Activated CD8-positive, alpha-beta T cell treated with anti-CD3 and anti-CD28 coated beads for 36 hours (primary cell): ENCODE results near the gene OTULINL. TPM values are rescaled to one million over a fixed set of nuclear protein-coding genes. Genes with fewer than 3 reads are reported as not detected.

Experiments used
- ATAC-seq: fragments of 200-7000 bp; cut with Tn5 transposase; one replicate; pipeline ENCODE4 v1.10.0; 2021; ENCODE audit warnings: mild to moderate bottlenecking, moderate library complexity
- CTCF ChIA-PET: fragments of 350-600 bp; sonication (Branson Sonifier 250); formaldehyde crosslinking; loops from one replicate; lab custom pipeline; 2021; ENCODE audit warnings: antibody characterized with exemption; lab: Charles Lee
- POLR2A ChIA-PET: fragments of 350-600 bp; sonication (Branson Sonifier 250); formaldehyde crosslinking; loops from one replicate; lab custom pipeline; 2021; ENCODE audit warnings: antibody characterized with exemption; lab: Charles Lee
- DNase-seq: peaks from one replicate; pipeline ENCODE4 v3.0.0-alpha.2; 2020
- H3K27ac Mint-ChIP-seq: one replicate; pipeline ENCODE4 v1.8.0; 2021; ENCODE audit warnings: mild to moderate bottlenecking, mixed read lengths
- H3K27me3 Mint-ChIP-seq: one replicate; pipeline ENCODE4 v1.8.0; 2021; ENCODE audit warnings: mixed read lengths
- H3K36me3 Mint-ChIP-seq: one replicate; pipeline ENCODE4 v1.8.0; 2021; ENCODE audit warnings: low read depth, mixed read lengths
- H3K4me1 Mint-ChIP-seq: one replicate; pipeline ENCODE4 v1.8.0; 2021; ENCODE audit warnings: low read depth, mixed read lengths
- H3K4me3 Mint-ChIP-seq: one replicate; pipeline ENCODE4 v1.8.0; 2021; ENCODE audit warnings: mild to moderate bottlenecking, moderate library complexity, mixed read lengths
- H3K9me3 Mint-ChIP-seq: one replicate; pipeline ENCODE4 v1.8.0; 2021; ENCODE audit warnings: mixed read lengths
- CTCF ChIP-seq: fragments of 200-600 bp; IDR thresholded peaks from one replicate; pipeline ENCODE4 v1.8.0; 2022; ENCODE audit warnings: antibody characterized with exemption, mild to moderate bottlenecking
- intact Hi-C: fragments of 100-400 bp; cut with micrococcal nuclease; formaldehyde crosslinking; loops from one replicate; pipeline ENCODE4 v1.10.0; 2022
- total RNA-seq, 2 experiments: library from RNA; stranded (reverse); gene quantifications; one replicate each; pipeline ENCODE4 v1.2.3, GENCODE V29; 2021

The OTULINL gene
- total RNA-seq, 2 experiments from 2014 or later: 19.7 to 21.1 TPM

DNA sequence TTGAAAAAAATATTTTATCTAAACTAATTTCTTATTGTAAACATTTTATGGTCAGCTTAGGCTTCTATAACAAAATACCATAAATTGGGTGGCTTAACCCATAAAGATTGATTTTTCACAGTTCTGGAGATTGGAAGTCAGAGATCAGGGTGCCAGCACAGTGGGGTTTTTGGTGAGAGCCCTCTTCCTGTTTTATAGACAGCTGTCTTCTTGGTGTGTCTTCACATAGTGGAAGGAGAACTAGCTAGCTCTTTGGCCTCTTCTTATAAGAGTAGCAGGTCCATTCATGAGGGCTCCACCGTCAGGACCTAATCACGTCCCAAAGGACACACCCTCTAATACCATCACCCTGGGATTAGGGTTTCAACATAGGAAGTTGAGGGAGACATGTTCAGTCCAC is 26.6 kb downstream of the OTULINL start:
- no peak for DNase-seq
- ATAC-seq: no peak
- peaks cover 57% of the 10 kb centered on the region for H3K36me3 Mint-ChIP-seq
- H3K27me3 Mint-ChIP-seq: no peaks in the 10 kb centered on the region
- ChIA-PET CTCF (interaction anchor here (1.9 kb wide), 1 partner anchor 40 kb away, joined by 7 read pairs; no protein-coding TSS in a partner anchor), POLR2A (no interaction called here)
- H3K4me3 Mint-ChIP-seq: no peak overlapping the region
- H3K27ac Mint-ChIP-seq: no peak overlapping the region
- peaks cover 3% of the 10 kb centered on the region for H3K4me1 Mint-ChIP-seq
- no peak for TF ChIP-seq CTCF
- intact Hi-C loops: no loop called here
- no peaks in the 10 kb centered on the region for H3K9me3 Mint-ChIP-seq

DNA sequence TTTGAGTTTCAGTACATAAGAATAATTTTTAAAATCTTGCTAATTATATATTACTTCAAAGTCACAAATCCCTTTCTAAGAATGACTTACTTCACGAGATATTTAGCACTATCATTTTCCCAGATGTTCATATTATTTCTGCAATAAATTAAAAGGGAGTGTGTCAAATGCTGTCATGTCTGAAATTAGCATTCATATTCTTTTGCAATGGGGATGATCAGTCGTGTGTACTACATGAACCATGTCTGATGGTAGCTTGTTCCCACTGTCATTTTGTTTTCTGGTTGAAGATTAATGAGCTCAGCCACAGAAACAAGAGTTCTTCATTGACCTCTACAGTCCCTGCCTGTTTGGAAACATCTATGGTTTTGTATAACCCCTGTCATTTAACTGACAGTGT is 30.1 kb downstream of the OTULINL start:
- ATAC-seq (no peak), DNase-seq (no peak)
- ChIA-PET POLR2A (no interaction called here), CTCF (interaction anchor here (1.2 kb wide), 1 partner anchor 212 kb away, joined by 3 read pairs; no protein-coding TSS in a partner anchor)
- TF ChIP-seq CTCF: no peak
- no peak overlapping the region for H3K4me3 Mint-ChIP-seq
- peaks cover 55% of the 10 kb centered on the region for H3K36me3 Mint-ChIP-seq
- H3K9me3 Mint-ChIP-seq: no peaks in the 10 kb centered on the region
- H3K27me3 Mint-ChIP-seq: no peaks in the 10 kb centered on the region
- intact Hi-C loops: no loop called here
- no peaks in the 10 kb centered on the region for H3K4me1 Mint-ChIP-seq
- no peak overlapping the region for H3K27ac Mint-ChIP-seq

- ATAC-seq: no peak
- Mint-ChIP-seq H3K27me3 (no peaks in the 10 kb centered on the region), H3K36me3 (peaks cover 47% of the 10 kb centered on the region), H3K4me1 (no peaks in the 10 kb centered on the region), H3K9me3 (no peaks in the 10 kb centered on the region), H3K27ac (no peak overlapping the region), H3K4me3 (no peak overlapping the region)
- ChIA-PET POLR2A (no interaction called here), CTCF (no interaction called here)
- DNase-seq: no peak
- intact Hi-C loops: no loop called here
- no peak for TF ChIP-seq CTCF
Observed at GRCh38 chr5:14614490-14614889, 32.9 kb downstream of the OTULINL start.

- Mint-ChIP-seq H3K36me3 (peaks cover 40% of the 10 kb centered on the region), H3K4me1 (no peaks in the 10 kb centered on the region), H3K27me3 (no peaks in the 10 kb centered on the region), H3K27ac (no peak overlapping the region), H3K9me3 (no peaks in the 10 kb centered on the region), H3K4me3 (no peak overlapping the region)
- CTCF ChIA-PET: interaction anchor here (0.9 to 1.2 kb wide), 2 partner anchors 33 to 264 kb away, joined by 3 read pairs; no protein-coding TSS in a partner anchor
- POLR2A ChIA-PET: interaction anchor here (0.8 kb wide), 1 partner anchor 26 kb away, joined by 3 read pairs; no protein-coding TSS in a partner anchor
- no peak for TF ChIP-seq CTCF
- intact Hi-C loops: no loop called here
- DNase-seq (no peak), ATAC-seq (no peak)
Observed at GRCh38 chr5:14615365-14615764, 33.8 kb downstream of the OTULINL start.

DNA sequence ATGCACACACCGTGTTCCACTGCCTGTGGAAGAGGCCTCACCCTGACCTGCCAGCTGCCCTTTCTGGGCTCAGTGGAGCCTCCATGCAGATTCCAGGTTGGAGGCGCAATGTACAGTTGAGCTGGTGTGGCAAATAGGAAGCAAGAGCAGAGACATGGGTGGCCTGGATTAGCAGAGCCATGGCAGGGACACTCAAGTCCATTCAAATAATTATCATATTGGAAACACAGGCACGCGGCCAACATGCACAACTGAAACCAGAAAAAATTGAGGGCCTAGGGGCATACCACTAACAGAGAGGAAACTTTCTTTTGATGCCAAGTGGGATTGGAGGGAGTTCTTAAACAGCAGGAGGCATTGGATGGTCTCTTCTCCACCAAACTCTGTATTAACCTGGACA is 35.8 kb downstream of the OTULINL start:
- Mint-ChIP-seq H3K36me3 (peaks cover 33% of the 10 kb centered on the region), H3K27ac (no peak overlapping the region)
- POLR2A ChIA-PET: no interaction called here

More for the DNA sequence above, 35.8 kb downstream of the OTULINL start:
- Mint-ChIP-seq H3K4me1 (no peaks in the 10 kb centered on the region), H3K4me3 (no peak overlapping the region), H3K27me3 (no peaks in the 10 kb centered on the region), H3K9me3 (peaks cover 11% of the 10 kb centered on the region)
- ATAC-seq: no peak
- no peak for DNase-seq
- no peak for TF ChIP-seq CTCF
- CTCF ChIA-PET: interaction anchor here (1.1 kb wide), 1 partner anchor 218 kb away, joined by 3 read pairs; no protein-coding TSS in a partner anchor
- intact Hi-C loops: no loop called here
